LNCaP clone FGC (cell line): Measurements from ENCODE around the gene SCFD2.

Experiments
- DNase-seq: peaks from one replicate; pipeline ENCODE4 v3.0.0-alpha.2; 2011; ENCODE audit warnings: low read depth
- H3K4me3 ChIP-seq: 2 replicates; pipeline ENCODE4 v1.5.1; 2011; ENCODE audit warnings: mild to moderate bottlenecking, low read depth, low read length, control low read depth
- TF ChIP-seq, protein P1 (sequence below): IDR thresholded peaks from 2 replicates; pipeline ENCODE4 v1.5.1; 2012; ENCODE audit warnings: mild to moderate bottlenecking; ENCODE audit not compliant: control insufficient read depth, insufficient read depth; ENCODE audit errors: extremely low read depth

Gene SCFD2

DNA sequence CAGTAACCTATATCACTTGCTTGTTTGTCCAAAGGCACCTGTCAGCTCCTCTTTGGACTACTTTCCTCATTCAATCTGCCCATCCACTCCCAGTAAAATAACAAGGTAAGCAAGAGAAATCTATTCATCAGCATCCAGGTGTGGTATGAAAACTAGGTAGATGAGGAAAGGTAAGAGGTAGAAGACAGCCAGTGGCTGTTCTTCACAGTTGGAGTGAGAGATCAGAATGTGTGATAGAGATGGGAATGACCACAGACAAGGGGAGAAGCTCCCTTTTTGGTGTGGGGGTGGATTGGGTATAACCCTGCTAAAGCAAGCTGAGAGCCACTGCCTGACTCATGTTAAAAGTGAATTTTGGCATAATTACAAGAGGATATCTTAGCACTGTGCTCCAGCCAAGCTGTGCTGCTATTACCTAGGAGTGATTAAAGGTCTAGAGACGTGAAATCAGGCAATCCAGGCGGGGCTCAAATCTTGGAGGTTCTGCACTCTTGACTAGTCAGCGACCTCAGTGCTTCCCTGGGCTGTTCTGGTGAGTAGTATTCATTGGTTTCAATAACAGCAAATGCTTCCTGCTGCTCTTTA lies 531.8 kb downstream of the SCFD2 start:
- TF ChIP-seq, protein P1, sequence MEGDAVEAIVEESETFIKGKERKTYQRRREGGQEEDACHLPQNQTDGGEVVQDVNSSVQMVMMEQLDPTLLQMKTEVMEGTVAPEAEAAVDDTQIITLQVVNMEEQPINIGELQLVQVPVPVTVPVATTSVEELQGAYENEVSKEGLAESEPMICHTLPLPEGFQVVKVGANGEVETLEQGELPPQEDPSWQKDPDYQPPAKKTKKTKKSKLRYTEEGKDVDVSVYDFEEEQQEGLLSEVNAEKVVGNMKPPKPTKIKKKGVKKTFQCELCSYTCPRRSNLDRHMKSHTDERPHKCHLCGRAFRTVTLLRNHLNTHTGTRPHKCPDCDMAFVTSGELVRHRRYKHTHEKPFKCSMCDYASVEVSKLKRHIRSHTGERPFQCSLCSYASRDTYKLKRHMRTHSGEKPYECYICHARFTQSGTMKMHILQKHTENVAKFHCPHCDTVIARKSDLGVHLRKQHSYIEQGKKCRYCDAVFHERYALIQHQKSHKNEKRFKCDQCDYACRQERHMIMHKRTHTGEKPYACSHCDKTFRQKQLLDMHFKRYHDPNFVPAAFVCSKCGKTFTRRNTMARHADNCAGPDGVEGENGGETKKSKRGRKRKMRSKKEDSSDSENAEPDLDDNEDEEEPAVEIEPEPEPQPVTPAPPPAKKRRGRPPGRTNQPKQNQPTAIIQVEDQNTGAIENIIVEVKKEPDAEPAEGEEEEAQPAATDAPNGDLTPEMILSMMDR, result no peak

DNA sequence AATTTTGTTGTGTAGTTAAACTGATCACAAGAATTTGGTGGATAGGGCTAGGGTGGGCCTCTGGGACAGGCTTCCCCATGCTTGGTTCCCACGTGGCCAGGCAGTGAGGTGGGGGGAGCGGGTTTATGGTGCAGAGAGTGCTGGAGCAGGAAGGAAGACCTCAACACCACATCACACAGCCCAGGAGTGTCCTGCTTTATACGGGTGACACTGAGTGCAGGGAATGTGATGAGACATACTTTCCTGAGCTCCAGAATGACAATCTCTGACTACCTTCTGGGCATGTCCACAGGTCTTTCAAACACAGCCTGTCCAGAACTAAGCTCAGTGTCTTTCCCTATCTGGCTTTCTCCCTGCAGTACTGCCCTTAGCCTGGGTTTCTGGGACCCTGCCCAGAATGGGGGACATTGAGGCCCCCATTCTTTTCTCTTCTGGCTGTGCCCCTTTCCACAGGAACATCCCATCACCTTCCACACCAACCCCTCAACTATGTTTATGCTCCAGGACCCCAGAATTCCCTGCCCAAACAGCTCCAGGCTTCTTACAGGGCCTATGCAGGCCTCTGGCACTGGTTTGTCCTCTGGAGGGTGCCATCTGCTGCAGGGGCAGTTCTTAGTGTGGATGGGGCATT lies 540.3 kb downstream of the SCFD2 start:
- TF ChIP-seq, protein P1, result no peak
- no peak for DNase-seq
- no peak overlapping the region for H3K4me3 ChIP-seq

More for the DNA sequence above, 531.8 kb downstream of the SCFD2 start:
- no peak overlapping the region for H3K4me3 ChIP-seq
- DNase-seq, result no peak

DNA sequence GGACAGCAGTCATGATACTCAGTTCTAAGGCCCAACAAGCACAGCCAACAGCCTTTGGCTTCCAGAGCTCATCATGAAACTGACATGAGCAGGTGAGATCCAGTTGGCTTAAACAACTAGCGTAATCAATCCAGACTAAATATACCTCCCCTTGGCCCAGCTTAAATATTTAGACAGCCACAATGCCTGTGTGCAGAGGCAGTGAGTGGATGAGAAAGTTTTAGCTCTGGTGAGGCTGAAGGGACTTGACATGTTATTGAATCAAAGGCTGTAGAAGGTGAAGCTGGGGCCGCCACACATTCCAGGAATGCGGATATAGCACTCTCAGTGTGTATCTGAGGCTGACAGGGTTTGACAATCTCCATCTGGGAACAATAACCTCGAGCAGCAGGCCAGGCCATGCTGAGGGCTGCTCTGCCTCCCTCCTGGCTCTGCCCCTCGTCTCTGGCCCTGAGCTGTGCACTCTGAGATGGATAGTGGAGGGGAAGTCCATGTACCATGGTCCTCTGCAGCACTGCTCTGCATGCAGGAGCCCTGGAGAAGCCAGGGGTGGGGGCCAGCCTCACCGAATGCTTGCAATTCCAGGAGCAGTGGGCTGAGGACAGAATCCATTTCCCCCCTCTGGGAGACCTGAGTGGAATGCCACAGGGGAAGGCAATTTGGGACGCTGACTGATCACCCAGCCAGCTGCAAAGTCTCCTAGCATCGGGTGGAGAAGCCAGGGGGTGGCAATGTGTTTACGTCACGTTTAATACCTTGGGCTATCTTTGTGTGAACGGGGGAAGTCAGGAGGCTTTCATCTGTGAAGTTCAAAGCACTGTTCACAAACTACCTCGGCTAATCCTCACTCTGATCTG lies 541.0 kb downstream of the SCFD2 start:
- DNase-seq, result no peak
- TF ChIP-seq, protein P1, result no peak
- no peak overlapping the region for H3K4me3 ChIP-seq

DNA sequence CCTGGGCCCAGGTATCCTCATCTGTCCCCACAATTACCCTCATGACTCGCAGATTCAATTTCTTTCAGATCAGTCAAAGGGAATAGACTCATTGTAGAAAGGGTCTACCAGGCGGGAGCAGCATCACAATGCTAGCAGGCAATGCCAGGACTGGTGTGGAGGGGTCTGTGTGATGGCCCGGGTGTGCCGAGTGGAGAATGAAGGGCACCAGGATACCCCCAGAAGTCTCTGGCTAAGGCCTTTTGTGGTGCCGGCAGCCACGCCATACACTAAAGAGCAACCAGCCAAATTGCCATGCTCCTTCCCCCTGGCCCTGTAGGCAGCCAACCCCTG lies 541.6 kb downstream of the SCFD2 start:
- TF ChIP-seq, protein P1, result no peak
- H3K4me3 ChIP-seq, result no peak overlapping the region
- no peak for DNase-seq

DNA sequence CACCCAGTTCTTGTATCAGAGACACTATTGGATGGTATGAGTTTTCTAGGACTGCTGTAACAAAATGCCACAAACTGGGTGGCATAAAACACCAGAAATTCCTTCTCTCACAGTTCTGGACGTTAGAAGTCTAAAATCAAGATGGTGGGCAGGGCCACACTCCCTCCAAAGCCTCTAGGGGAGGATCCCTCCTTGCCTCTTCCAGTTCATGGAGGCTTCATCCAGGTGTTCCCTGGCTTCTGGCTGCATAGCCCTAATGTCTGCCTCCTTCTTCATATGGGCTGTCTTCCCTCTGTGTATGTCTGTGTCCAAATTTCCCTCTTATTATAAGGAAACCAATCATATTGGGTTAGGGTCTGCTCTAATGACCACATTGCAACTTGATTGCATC lies 542.2 kb downstream of the SCFD2 start:
- no peak overlapping the region for H3K4me3 ChIP-seq
- TF ChIP-seq, protein P1, result no peak
- DNase-seq, result no peak
